B cell (primary cell): ENCODE data around the gene KRTAP3-1. TPM values are rescaled to one million over a fixed set of nuclear protein-coding genes. Genes with fewer than 3 reads are reported as not detected.

Experiments used
- ATAC-seq: fragments of 200-7000 bp; cut with Tn5 transposase; one replicate; pipeline ENCODE4 v1.10.0; 2021; ENCODE audit warnings: low read depth, mild to moderate bottlenecking, moderate number of reproducible peaks, moderate library complexity
- CTCF ChIA-PET: fragments of 350-600 bp; sonication (Branson Sonifier 250); formaldehyde crosslinking; loops from one replicate; lab custom pipeline; 2021; ENCODE audit warnings: antibody characterized with exemption, inconsistent platforms; lab: Charles Lee
- POLR2A ChIA-PET: fragments of 350-600 bp; sonication (Branson Sonifier 250); formaldehyde crosslinking; loops from one replicate; lab custom pipeline; 2021; ENCODE audit warnings: antibody characterized with exemption; lab: Charles Lee
- DNase-seq: peaks from one replicate; pipeline ENCODE4 v3.0.0; 2013
- H2AFZ ChIP-seq: 2 replicates; pipeline ENCODE4 v1.6.1; 2012; ENCODE audit warnings: mild to moderate bottlenecking, low read depth, low read length; ENCODE audit not compliant: insufficient read depth, poor library complexity, severe bottlenecking
- H3K27ac ChIP-seq, 2 donors: 1 replicate in 1 of 2; 2 replicates in 1 of 2; pipeline ENCODE4 v1.5.1; 2012 to 2013; ENCODE audit warnings: low read length in 2 of 2, mild to moderate bottlenecking in 2 of 2, moderate library complexity in 1 of 2
- H3K27me3 ChIP-seq, 4 experiments: fragments of 200-600 bp in 1 of 4; sonication (generic) in 1 of 4; replicated peaks in 1 of 4; 1 replicate in 2 of 4; 2 replicates in 2 of 4; pipeline versions ENCODE4 v1.6.1 to v1.7.0; 2013 to 2016; ENCODE audit warnings: low read length in 3 of 4, mild to moderate bottlenecking in 2 of 4, mixed read lengths in 1 of 4, moderate library complexity in 1 of 4; ENCODE audit not compliant: insufficient read depth in 4 of 4, control insufficient read depth in 3 of 4; ENCODE audit errors: control extremely low read depth in 1 of 4
- H3K36me3 ChIP-seq, 2 experiments: replicated peaks in 1 of 2; 1 replicate in 1 of 2; 2 replicates in 1 of 2; pipeline versions ENCODE4 v1.6.1 to v1.7.1; 2013; ENCODE audit warnings: low read length in 1 of 2; ENCODE audit not compliant: insufficient read depth in 2 of 2, control insufficient read depth in 1 of 2; ENCODE audit errors: control extremely low read depth in 1 of 2, extremely low read depth in 1 of 2
- H3K4me1 ChIP-seq, 2 donors: fragments of 200-600 bp in 1 of 2; sonication (generic) in 1 of 2; 1 replicate in 1 of 2; 2 replicates in 1 of 2; pipeline versions ENCODE4 v1.5.1 to v1.6.1; 2013 to 2017; ENCODE audit warnings: low read length in 2 of 2; ENCODE audit not compliant: control insufficient read depth in 2 of 2, insufficient read depth in 2 of 2
- H3K4me2 ChIP-seq: replicated peaks from 2 replicates; pipeline ENCODE3; 2012; ENCODE audit warnings: mild to moderate bottlenecking, low read depth, low read length; ENCODE audit not compliant: poor library complexity, severe bottlenecking
- H3K4me3 ChIP-seq, 5 experiments: fragments of 200-600 bp in 1 of 5; sonication (generic) in 1 of 5; 1 replicate in 3 of 5; 2 replicates in 2 of 5; pipeline versions ENCODE4 v1.5.1 to v1.7.0; 2011 to 2016; ENCODE audit warnings: low read length in 4 of 5, mild to moderate bottlenecking in 4 of 5, low read depth in 2 of 5, control low read depth in 1 of 5, moderate library complexity in 1 of 5; ENCODE audit not compliant: insufficient read depth in 1 of 5; ENCODE audit errors: control extremely low read depth in 1 of 5, extremely low read depth in 1 of 5
- H3K79me2 ChIP-seq: fragments of 200-600 bp; sonication (generic); one replicate; pipeline ENCODE4 v1.6.0; 2016; ENCODE audit warnings: low read length; ENCODE audit not compliant: control insufficient read depth, insufficient read depth
- H3K9ac ChIP-seq: fragments of 200-600 bp; sonication (generic); 2 replicates; pipeline ENCODE4 v1.6.1; 2017; ENCODE audit warnings: mild to moderate bottlenecking, low read length, moderate library complexity
- H3K9me3 ChIP-seq, 3 donors: one replicate each; pipeline versions ENCODE4 v1.6.1 to v1.7.1; 2013; ENCODE audit warnings: low read length in 2 of 3; ENCODE audit not compliant: control insufficient read depth in 2 of 3, insufficient read depth in 1 of 3; ENCODE audit errors: control extremely low read depth in 1 of 3
- H4K20me1 ChIP-seq: 2 replicates; pipeline ENCODE4 v1.6.0; 2012; ENCODE audit warnings: mild to moderate bottlenecking, low read length; ENCODE audit not compliant: insufficient read depth, control insufficient read depth, poor library complexity, severe bottlenecking
- H3K27ac Mint-ChIP-seq: one replicate; pipeline ENCODE4 v1.8.0; 2021; ENCODE audit warnings: mixed read lengths
- H3K27me3 Mint-ChIP-seq: one replicate; pipeline ENCODE4 v1.8.0; 2021; ENCODE audit warnings: mixed read lengths
- H3K4me1 Mint-ChIP-seq: one replicate; pipeline ENCODE4 v1.8.0; 2021; ENCODE audit warnings: mixed read lengths
- H3K4me3 Mint-ChIP-seq: one replicate; pipeline ENCODE4 v1.8.0; 2021; ENCODE audit warnings: mixed read lengths
- H3K9me3 Mint-ChIP-seq: one replicate; pipeline ENCODE4 v1.8.0; 2022; ENCODE audit warnings: mixed read lengths; ENCODE audit not compliant: insufficient read depth
- EZH2 ChIP-seq: IDR thresholded peaks from 2 replicates; pipeline ENCODE4 v1.6.1; 2012; ENCODE audit warnings: borderline replicate concordance, low read depth, mild to moderate bottlenecking, moderate library complexity, low read length; ENCODE audit not compliant: insufficient read depth, poor library complexity, severe bottlenecking
- whole genome bisulfite sequencing: methylation state at CpG from one replicate; pipeline ENCODE4 v1.1.5; 2013; ENCODE audit warnings: missing lambda C conversion rate; ENCODE audit not compliant: insufficient coverage; 5-methylcytosine and 5-hydroxymethylcytosine counted together
- intact Hi-C: fragments of 100-400 bp; cut with micrococcal nuclease; formaldehyde crosslinking; loops from one replicate; pipeline ENCODE4 v1.10.0; 2022
- polyA plus RNA-seq: library from polyadenylated mRNA; depleted of rRNA; stranded (reverse); fragments of >200 nt; gene quantifications from 2 replicates; pipeline ENCODE4 v1.2.3, GENCODE V29; 2012
- total RNA-seq, 2 donors: library from RNA; stranded (reverse); fragments of 120-200 nt in 1 of 2; gene quantifications; 1 replicate in 1 of 2; 2 replicates in 1 of 2; pipeline versions ENCODE4 v1.2.3 to v1.2.4, GENCODE V29; 2013 to 2022
- TF ChIP-seq, protein P1 (sequence below): fragments of 200-600 bp; IDR thresholded peaks from one replicate; pipeline ENCODE4 v1.8.0; 2022; ENCODE audit warnings: antibody characterized with exemption, mild to moderate bottlenecking

Gene KRTAP3-1
- total and polyA plus RNA-seq, 2 donors (not counting 1 experiment from before 2014, with no cell fraction given) = not detected

DNA sequence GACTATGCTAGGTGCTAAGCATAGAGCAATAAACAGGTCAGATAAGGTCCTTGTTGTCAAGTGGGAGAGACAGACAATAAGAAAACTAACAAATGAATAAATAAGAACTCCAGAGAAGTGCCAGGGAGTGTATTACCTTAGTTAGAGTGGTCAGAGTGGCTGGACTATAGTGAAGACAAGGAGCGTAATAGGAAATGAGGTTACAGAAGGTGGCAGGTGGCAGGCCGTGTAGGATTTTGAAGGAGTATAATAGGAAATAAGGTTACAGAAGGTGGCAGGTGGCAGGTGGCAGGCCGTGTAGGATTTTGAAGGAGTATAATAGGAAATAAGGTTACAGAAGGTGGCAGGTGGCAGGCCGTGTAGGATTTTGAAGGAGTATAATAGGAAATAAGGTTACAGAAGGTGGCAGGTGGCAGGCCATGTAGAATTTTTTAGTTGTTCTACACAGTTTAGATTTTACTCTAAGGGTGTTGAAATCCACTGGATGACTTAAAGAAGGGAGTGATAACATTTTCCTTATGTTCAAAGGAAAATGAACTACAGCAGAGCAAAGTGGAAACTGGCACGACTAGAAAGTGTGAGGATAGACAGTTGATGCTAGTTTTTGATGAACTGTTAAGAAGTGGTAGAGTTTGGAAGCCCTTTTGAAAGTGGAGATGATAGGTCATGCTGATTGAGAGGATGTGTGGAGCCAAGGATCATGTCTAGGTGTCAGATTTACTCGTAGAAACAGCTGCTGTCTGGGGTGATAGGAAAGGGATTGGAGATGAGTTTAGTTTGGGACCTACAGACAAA lies 3.6 kb upstream of the KRTAP3-1 start:
- ATAC-seq = no peak
- DNase-seq = no peak
- no peaks in the 10 kb centered on the region for H3K9me3 Mint-ChIP-seq
- Histone ChIP-seq H3K27me3 (no peaks in the 10 kb centered on the region), H3K9me3 (no peaks in the 10 kb centered on the region), H2AFZ (no peak overlapping the region), H3K27ac (no peak overlapping the region), H3K4me3 (no peak overlapping the region), H3K4me1 (no peaks in the 10 kb centered on the region), H4K20me1 (no peaks in the 10 kb centered on the region), H3K9ac (no peak overlapping the region), H3K4me2 (no peak overlapping the region), H3K36me3 (no peaks in the 10 kb centered on the region), H3K79me2 (no peaks in the 10 kb centered on the region)
- no peak overlapping the region for H3K4me3 Mint-ChIP-seq
- H3K4me1 Mint-ChIP-seq = no peaks in the 10 kb centered on the region
- intact Hi-C loops = no loop called here
- H3K27me3 Mint-ChIP-seq = peaks cover 14% of the 10 kb centered on the region
- ChIA-PET POLR2A (no interaction called here), CTCF (no interaction called here)
- no peak overlapping the region for H3K27ac Mint-ChIP-seq
- TF ChIP-seq, protein P1, sequence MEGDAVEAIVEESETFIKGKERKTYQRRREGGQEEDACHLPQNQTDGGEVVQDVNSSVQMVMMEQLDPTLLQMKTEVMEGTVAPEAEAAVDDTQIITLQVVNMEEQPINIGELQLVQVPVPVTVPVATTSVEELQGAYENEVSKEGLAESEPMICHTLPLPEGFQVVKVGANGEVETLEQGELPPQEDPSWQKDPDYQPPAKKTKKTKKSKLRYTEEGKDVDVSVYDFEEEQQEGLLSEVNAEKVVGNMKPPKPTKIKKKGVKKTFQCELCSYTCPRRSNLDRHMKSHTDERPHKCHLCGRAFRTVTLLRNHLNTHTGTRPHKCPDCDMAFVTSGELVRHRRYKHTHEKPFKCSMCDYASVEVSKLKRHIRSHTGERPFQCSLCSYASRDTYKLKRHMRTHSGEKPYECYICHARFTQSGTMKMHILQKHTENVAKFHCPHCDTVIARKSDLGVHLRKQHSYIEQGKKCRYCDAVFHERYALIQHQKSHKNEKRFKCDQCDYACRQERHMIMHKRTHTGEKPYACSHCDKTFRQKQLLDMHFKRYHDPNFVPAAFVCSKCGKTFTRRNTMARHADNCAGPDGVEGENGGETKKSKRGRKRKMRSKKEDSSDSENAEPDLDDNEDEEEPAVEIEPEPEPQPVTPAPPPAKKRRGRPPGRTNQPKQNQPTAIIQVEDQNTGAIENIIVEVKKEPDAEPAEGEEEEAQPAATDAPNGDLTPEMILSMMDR = no peak
- no peak for TF ChIP-seq EZH2
- 90% methylated on average over 6 of the region's 6 CpGs for WGBS

DNA sequence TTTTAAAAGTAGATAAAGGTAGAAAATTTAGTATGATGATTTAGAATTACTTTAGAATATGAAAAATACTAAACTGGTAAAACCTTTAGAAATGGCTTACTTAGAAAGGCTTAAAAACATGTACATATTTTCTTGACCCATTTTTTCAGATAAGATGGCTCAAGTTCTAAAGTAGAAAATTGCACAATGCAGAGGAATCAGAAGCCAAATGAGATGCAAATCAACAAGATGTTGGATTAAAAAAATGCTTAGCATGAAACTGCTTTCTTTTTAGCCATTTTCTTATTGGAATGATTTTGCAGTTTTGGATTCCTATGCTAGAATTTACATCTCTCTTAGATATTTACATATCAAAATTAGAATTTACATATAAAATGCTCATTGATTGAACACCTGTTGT lies 1.5 kb upstream of the KRTAP3-1 start:
- POLR2A ChIA-PET = no interaction called here

More for the DNA sequence above, 1.5 kb upstream of the KRTAP3-1 start:
- Mint-ChIP-seq H3K27ac (no peak overlapping the region), H3K4me3 (no peak overlapping the region), H3K9me3 (no peaks in the 10 kb centered on the region), H3K27me3 (peaks cover 17% of the 10 kb centered on the region), H3K4me1 (no peaks in the 10 kb centered on the region)
- Histone ChIP-seq H3K9ac (no peak overlapping the region), H3K27me3 (no peaks in the 10 kb centered on the region), H3K27ac (no peak overlapping the region), H2AFZ (no peak overlapping the region), H3K4me3 (no peak overlapping the region), H3K4me1 (no peaks in the 10 kb centered on the region), H3K79me2 (no peaks in the 10 kb centered on the region), H3K4me2 (no peak overlapping the region), H3K9me3 (no peaks in the 10 kb centered on the region), H3K36me3 (no peaks in the 10 kb centered on the region), H4K20me1 (no peaks in the 10 kb centered on the region)
- intact Hi-C loops = no loop called here
- CTCF ChIA-PET = no interaction called here
- no peak for ATAC-seq
- TF ChIP-seq EZH2 = no peak
- TF ChIP-seq, protein P1 = no peak
- DNase-seq = no peak
